Frontal cortex (tissue), 4 donors: ENCODE measurements around the gene TEAD3. TPM values are rescaled to one million over a fixed set of nuclear protein-coding genes. Genes with fewer than 3 reads are reported as not detected.

ENCODE experiments used
- DNase-seq, 2 donors: peaks; one replicate each; pipeline ENCODE4 v3.0.0; 2012; ENCODE audit warnings: low spot score in 2 of 2
- FAIRE-seq: peaks from 2 replicates; lab custom pipeline; 2012; peaks lifted over from hg19 to GRCh38; lab: Jason Lieb, UNC
- total RNA-seq: library from RNA; depleted of rRNA; stranded (reverse); fragments of >200 nt; gene quantifications from one replicate; pipeline ENCODE4 v1.2.3, GENCODE V29; 2014
- donor health status: control.
- donor health status: control.
- donor health status: control.

The TEAD3 gene
- total RNA-seq, 1 donor from 2014 or later = 0.41 TPM

DNA sequence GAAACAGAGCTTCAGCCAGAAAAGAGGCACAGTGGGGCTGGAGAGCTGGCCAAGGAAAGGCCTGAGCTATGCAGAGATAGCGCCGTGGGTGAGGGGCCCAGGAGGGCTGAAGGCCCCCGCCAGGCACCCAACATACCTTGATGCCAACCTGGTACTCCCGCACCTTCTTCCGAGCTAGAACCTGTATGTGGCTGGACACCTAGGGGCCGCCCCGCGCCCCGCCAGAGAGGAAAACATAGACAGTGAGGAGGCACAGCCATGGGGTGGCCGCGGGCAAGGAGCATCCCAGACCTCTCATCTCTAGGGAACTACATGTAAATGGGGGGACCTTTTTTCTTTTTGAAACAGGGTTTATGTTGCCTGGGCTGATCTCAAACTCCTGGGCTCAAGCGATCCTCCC, 16.7 kb downstream of the TEAD3 start:
- FAIRE-seq = no peak

DNA sequence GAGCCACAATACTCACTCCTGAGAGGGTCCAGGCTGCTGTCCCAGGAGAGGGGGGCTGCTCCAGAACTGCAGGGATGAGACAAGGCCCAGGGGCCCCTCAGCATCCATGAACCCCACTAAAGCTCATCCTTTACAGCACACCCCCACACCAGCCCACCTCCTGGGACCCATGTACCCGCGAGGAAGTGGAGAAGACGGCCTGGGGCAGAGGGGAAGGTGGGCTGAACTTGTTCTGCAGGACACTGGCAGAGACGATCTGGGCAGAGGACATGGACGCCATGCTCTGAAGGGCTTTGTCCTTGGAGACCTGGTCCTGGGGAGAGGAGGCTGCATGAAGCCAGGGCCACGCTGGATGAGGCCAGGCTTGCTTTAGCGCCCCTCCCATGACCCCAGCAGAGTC, 18.6 kb downstream of the TEAD3 start:
- no peak for DNase-seq
- FAIRE-seq = no peak

More for the DNA sequence above, 16.7 kb downstream of the TEAD3 start:
- DNase-seq = no peak

DNA sequence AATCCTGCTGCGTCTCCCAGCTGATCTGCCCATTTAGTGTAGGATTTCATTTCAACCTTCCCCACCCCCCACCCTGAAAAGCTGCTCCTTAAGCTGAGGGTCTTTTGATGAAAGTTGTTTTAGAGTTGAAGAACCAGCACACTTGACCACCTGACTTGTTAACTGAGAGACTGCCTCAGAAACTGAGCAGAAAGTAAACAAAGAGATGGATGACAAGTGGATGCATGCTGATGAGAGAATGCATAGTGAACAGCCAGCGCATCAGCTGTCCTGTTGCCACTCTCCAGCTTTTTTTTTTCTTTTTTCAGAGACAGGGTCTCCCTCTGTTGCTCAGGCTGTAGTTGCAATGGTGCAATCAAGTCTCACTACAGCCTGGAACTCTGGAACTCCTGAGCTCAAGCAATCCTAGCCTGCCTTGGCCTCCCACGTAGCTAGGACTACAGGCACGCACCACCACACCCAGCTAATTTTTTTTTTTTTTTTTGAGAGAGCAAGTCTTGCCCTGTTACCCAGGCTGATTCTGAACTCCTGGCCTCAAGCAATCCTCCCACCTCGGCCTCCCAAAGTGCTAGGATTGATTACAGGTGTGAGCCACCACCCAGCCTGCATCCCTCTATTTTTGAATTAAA, 19.2 kb downstream of the TEAD3 start:
- FAIRE-seq (no peak), DNase-seq (no peak)

DNA sequence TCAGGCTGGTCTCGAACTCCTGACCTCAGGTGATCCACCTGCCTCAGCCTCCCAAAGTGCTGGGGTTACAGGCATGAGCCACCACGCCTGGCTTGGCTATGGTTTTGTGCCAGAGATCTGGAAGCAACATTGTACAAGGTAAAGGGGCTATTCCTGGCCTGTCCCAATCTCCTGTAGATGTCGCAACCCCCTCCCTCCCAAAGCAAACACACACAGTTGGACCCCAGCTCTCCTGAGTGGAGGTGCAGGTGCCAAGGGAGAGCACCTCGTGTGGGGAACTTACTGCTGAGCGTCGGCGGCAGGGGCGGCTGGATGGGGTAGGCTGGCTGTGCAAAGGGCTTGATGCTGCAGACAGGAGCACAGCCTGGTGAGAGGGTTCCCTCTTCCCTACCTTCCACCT, 19.9 kb downstream of the TEAD3 start:
- no peak for DNase-seq
- FAIRE-seq = no peak

DNA sequence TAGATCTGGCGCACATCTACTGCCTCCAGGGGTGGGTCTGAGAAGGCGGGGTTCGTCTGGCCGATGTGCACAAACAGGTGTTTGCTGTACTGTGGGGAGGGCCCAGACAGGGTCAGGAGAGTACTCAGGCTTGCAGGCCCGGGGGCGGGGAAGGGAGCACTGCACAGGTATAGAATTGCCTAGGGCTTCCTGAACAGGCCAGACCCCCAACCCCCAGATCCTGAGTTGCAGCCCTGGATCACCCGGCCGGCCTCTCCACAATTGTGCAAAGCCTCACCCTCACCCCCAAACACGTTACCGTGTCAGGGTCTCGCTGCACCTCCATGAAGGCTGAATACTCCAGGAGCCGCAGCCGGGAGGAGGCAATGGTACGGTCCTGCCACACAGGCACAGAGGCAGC, 20.9 kb downstream of the TEAD3 start:
- no peak for DNase-seq
- no peak for FAIRE-seq

DNA sequence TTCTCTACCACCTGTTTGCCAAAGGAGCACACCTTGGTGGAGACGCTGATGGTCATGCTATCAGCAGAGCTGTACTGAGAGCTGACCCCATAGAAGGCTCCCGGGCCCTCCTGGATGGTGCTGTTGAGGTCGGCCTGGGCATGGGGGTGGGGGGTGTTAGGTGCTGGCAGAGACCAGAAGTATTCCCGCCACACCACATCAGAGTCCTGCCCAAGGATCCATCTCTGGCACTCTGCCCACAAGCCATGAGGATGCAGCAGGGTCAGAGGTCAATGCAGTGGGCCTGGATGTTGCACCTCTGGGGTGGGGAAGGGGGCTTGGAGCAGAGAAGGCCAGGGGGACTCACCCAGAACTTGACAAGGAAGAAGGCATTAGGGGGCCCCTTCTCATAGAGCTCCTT, 21.3 kb downstream of the TEAD3 start:
- FAIRE-seq (no peak), DNase-seq (no peak)

DNA sequence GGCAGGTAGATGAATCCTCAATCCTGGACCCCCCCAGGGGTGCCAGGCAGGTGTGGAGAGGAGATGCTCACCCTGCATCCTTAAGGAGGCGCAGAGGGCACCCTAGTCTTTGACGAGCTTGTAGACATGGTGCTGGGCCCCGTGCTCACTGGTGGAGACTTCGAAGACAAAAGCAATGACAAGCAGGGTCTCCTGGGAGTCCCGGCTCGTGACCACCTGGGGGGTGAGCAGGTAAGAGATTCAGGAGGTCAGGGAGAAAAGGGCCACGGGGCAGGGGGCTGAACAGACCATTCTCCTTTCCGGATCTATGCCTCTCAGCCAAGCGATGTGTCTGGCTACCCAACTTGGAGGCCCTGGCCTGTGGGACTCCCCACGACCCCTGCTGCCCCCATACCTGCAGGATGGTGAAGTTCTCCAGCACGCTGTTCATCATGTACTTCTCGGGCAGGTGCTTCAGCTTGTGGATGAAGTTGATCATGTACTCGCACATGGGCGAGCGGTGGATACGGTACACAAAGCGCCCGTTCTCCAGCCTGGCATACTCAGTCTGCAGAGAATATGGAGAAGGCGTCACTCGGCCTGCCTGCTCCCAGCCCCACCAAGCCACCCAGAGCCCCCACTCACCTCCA, 21.8 kb downstream of the TEAD3 start:
- no peak for FAIRE-seq

DNA sequence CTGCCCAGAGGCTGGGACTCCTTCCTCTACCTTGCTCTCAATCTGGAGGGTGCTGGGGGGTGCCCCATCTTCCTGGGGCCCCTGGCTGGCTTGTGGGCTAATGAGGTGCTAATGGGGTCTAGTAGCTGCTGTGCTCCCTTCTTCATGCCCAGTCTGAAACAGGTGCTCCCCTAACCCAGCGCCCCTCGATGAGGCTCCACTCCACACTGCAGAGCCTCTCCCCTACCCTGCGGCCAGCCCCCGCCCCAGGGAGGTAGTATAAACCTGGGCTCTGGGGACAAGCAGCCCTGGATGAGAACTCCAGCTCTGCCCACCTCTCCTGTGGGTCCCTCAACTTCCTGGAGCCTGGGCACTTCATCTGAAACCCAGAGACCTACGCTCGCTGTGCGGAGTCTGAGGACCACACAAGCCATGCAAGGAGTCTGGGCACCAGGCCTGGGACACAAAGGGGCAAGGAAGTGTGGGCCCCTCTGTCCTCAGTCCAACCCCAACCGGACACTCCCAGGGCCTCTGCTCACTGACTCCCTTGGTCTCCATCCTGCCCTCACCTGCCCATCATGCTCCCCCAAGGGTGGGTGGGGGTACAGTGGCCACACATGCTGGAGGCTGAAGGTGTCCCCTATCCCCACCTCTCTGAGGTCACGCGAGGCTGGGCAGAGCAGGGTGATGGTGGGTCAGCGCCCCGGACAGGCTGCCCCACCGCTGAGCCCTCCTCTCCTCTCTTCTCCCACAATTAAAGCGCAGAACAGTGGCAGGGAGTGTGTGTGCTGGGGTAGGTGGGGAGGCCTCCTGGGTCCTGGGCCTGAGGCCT, 22.5 kb downstream of the TEAD3 start:
- DNase-seq (no peak), FAIRE-seq (no peak)

More for the DNA sequence above, 21.8 kb downstream of the TEAD3 start:
- DNase-seq = no peak

DNA sequence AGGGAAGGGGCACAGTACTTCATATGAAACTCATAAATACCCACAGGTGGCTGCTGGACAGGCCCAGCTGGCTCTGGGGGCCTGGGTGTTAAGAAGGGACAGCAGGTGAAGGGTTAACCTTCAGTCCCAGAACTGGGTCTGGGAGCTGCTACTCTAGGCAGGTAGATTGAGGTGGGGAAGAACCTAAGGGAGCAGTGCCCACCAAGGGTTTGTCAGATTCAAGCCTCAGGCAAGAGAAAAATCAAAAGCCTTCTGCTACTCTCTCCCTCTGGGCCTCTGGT, 23.1 kb downstream of the TEAD3 start:
- DNase-seq (no peak), FAIRE-seq (no peak)

DNA sequence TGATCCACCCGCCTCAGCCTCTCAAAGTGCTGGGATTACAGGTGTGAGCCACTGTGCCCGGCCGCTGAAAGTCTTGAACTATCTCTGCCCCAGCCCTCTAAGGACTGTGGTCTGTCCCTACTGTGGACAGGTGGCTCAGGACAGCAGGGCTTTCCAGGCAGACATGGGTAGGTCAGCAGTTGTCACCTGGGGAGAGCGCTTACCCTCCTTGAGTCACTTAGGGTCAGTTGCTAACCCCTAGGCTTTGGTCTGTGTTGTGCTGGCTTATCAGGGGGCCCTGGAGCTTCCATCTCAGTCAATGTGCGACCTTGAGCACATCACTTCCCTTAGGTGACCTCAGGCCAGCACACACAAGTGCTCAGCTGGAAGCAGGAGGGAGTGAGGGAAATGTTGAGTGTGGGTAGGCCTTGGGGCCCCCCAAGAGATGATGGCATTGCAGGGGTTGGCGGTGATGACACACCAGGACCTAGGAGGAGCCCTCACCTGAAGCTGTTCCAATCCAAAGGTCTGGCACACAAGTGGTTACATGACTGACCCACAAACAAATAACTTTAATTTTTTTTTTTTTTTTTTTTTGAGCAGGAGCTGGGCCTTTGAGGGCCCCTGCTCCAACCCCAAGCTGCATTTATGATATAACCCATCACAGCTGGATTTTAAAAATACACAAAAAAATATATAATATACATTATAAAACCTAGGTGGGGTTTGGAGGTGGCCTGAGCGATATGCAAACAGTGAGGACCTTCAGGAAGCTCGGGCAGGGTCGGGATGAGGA, 23.6 kb downstream of the TEAD3 start:
- DNase-seq (no peak), FAIRE-seq (no peak)

DNA sequence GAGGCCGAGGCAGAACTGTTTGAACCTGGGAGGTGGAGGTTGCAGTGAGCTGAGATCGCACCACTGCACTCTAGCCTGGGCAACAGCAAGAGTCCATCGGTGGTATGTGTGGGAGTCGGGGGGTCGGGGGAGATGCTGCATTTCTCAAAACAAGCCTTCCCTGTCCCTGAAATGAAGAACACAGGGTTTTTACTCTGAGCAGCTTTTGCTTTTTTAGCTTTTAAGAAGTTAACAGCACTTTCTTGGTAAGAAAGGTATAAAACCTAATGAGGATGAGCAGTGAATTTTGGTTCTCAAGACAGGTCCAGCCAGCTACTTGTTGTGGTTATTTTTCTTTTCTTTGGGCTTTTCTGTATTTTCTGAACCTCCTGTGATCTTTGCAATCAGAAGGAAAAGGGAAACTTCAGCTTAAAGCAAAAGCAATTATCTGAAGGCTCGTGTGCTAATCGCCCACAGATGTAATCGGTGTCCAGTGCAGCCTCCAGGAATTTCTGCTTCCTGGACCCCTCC, 25.0 kb downstream of the TEAD3 start:
- FAIRE-seq = no peak
- DNase-seq = no peak

DNA sequence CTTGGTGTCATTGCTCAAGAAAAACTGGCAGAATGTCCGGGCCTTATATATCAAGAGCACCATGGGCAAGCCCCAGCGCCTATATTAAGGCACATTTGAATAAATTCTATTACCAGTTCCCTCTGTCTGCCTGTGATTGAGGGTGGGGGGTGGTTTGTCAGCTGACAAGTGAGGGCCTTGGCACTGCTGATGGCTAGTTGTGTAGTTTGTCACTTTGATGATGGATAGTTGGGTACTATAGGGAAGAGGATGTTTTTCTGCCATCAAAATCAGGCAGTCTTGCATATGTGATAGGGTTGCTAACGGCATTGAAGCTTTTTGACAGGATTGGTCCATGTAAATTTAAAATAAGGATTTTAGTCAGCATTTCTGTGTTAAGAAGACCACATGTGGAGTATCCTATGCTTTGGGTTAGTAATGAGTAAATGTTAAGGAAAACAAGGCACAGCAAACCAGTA, 26.2 kb downstream of the TEAD3 start:
- DNase-seq (no peak), FAIRE-seq (no peak)

DNA sequence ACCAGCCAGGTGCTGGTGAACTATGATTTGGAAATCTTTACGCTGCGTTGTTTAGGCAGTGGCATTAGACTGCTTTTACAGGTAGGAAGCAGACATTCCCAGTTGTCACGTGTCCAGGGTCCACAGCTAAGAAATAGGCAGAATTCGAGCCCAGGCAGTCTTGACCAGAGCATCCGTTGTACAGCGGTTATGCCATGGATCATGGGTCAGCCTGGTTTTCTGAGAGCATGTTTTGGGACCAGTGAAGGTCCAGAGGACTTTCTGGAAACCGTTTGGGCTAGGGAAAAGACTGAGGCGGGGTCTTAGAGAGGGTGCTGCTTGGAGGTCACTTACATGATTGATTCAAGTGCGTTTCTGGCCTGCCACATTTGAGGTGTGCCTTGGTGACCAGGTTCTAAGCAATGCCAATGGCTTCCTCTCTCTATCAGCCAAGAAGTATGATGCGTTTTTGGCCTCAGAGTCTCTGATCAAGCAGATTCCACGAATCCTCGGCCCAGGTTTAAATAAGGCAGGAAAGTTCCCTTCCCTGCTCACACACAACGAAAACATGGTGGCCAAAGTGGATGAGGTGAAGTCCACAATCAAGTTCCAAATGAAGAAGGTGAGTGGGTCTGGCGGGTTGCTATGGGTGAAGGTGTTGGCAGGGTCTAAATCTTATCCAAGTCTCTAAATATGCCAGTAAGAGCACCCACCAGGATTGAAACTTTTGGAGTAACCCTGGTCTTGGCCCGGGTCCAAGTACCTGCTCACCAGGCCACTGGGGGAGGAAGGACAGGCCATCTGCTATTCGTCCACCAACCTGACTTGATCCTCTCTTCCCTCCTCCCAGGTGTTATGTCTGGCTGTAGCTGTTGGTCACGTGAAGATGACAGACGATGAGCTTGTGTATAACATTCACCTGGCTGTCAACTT, 26.9 kb downstream of the TEAD3 start:
- FAIRE-seq (no peak), DNase-seq (no peak)

DNA sequence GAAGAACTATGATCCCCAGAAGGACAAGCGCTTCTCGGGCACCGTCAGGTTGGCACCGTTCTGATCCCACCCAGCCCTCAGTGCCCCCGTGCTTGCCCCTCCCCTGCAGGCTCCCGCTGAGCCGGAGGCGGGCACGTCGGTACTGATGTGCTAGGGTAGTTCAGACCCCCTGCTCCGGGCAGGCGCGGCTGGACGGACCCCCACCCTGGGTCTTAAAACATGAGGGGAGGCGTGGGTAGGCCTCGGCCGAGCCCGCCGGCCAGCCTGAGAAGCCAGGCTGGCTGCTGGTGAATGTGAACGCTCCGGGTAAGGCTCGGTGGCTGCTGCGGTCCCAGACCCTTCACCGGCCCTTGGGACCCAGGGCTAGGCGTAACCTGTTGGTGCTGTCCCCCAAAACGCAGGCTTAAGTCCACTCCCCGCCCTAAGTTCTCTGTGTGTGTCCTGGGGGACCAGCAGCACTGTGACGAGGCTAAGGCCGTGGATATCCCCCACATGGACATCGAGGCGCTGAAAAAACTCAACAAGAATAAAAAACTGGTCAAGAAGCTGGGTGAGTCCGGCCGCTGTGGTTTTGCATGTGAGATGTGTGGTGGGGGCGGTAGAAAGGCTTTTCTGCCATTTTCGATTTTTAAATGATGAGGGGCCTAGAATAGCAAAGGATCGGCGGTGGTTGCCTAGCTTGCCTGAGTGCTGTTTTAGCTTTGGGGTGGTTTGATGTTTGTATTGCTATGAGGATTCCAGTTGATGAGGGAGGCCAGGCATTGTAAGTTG, 27.7 kb downstream of the TEAD3 start:
- DNase-seq (no peak), FAIRE-seq (no peak)

DNA sequence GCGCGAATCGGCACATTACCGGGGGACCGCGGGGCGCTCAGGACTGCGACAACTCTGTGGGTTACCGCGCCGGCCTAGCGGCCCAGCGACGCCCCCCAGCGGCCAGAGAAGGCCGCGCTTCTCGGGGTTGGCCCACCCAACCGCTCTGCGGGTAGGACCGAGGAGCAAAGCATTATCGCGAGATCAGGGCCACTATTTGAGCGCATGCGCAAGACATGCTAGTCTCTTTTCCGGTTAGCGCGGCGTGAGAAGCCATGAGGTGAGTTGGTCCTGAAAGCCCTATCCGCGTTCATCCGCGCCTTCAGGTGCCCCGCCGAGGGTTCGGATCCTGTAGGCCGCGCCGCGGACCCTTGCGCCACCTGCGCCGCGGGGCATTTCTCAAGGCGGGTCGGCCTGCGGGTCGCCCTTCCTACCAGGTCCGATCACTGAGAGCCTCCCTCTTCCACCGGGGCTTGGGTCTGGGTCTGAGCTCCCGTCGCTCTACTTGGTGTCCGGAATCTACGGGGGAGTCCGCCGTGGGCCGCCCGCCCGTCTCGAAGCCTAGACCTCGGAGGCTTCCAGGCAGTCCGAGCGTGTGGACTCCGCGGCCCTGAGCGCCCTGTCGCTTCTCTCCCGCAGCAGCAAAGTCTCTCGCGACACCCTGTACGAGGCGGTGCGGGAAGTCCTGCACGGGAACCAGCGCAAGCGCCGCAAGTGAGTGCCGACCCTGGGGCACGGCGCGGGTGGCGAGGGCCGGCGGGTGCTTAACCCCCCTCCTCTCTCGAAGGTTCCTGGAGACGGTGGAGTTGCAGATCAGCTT, 28.5 kb downstream of the TEAD3 start, which contains the start of gene RPL10A:
Gene RPL10A, plus strand, starts transcription at position 221 of the 799 bp plus-strand sequence. Its CDS starts 34 bp downstream, at position 255.
- FAIRE-seq = no peak
- DNase-seq = peak; percentile 91 to 96

DNA sequence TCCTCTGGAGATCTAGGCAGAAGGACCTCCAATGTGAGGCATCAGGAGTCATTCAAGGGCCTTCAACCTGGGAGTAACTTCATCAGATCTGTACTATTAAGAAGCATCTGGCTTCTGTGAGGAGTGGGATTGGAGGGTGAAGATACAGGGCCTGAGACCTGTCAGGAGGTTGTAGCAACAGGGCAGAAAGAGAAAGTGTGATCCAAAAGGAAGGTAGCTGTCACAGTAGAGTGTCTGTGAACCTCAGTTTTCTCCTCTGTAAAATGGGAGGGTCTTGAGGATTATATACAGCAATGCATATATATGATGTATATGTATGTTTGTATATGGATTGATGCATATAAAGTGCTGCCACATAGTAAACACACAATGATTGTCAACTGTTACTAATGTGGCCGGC, 31.2 kb downstream of the TEAD3 start:
- DNase-seq (no peak), FAIRE-seq (no peak)

DNA sequence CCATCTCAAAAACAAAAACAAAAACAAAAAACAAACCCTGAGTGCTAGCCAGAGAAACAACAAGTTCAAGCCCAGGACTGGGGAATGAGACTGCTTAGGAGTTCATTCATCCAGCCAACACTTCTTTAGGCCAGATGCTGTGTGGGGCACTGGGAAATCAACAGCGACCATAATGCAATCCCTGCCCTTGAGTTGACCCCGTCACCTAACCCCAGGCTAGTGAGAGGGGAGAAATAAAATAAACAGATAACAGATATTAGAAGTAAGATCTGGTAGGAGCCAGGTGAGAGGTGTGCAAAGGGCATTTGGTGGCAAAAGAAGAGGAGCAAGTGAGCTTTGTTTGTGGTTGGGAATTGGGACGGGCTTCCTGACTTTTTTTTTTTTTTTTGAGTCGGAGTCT, 33.6 kb downstream of the TEAD3 start:
- DNase-seq = no peak
- no peak for FAIRE-seq

DNA sequence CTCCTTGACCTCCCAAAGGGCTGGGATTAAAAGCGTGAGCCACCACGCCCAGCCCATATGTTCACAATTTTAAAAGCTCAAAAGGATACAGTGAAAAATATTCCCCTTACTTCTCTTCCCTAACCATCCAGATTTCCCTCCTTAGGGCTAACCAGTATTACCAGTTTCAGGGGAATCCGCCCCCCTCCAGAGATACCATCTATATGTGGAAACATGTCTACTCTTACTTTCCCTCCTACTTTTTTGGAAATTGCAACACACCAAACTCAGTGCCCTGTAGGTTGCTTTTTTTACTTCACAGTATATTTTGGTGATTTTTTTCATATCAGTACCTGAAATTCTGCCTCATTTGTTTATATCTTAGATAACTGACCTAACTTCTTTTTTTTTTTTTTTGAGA, 35.6 kb downstream of the TEAD3 start:
- no peak for FAIRE-seq
- DNase-seq = no peak
